Islet of Langerhans (tissue), 1 donor: ENCODE data around the gene WBP2.
"Not testable (repeated sequence)": the region's sequence is repeated elsewhere in the genome, so short reads cannot be mapped to it uniquely, and the experiment has no call there.

ENCODE experiments used
- FAIRE-seq: peaks from one replicate; lab custom pipeline; 2011; peaks lifted over from hg19 to GRCh38; lab: Jason Lieb, UNC

The WBP2 gene

GRCh38 chr17:75865404-75866188, 10.5 kb upstream of the WBP2 start:
- not testable (repeated sequence) for FAIRE-seq

- FAIRE-seq: not testable (repeated sequence)
Observed at GRCh38 chr17:75864887-75865286, 9.8 kb upstream of the WBP2 start.

DNA sequence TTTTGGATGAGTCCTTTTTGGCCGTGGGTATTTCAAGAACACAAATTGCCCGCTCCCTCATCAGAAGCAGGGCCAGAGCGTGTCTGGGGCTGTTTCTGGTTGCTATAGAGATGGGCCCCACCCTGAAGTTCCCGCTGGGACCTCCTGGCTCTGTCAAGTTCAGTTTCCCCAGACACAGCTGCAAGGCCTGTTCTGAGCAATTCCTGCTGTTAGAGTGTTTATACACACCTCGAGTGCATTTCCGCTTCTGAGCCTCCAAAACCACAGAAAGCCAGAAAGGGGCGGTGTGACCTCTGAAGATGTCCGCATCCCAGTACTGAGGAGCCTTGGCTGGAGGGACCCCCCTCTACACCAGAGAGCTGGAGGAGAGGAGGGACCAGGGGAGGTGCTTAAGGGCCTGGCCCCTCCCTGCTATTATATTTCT, 9.3 kb upstream of the WBP2 start:
- no peak for FAIRE-seq

- FAIRE-seq: no peak
Observed at GRCh38 chr17:75861927-75862317, 6.8 kb upstream of the WBP2 start.

DNA sequence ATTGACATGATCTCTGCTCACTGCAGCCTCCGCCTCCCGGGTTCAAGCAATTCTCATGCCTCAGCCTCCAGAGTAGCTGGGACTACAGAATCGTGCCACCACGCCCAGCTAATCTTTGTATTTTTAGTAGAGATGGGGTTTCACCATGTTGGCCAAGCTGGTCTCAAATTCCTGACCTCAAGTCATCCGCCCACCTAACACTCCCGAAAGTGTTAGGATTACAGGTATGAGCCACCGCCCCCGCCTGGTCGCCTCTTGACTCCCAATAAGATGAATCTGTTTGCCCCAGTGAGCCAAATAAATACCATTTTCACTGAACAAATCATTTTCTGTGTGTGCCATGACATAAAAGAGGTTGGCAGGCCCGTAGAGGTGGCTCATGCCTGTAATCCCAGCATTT, 4.2 kb upstream of the WBP2 start:
- FAIRE-seq: not testable (repeated sequence)

DNA sequence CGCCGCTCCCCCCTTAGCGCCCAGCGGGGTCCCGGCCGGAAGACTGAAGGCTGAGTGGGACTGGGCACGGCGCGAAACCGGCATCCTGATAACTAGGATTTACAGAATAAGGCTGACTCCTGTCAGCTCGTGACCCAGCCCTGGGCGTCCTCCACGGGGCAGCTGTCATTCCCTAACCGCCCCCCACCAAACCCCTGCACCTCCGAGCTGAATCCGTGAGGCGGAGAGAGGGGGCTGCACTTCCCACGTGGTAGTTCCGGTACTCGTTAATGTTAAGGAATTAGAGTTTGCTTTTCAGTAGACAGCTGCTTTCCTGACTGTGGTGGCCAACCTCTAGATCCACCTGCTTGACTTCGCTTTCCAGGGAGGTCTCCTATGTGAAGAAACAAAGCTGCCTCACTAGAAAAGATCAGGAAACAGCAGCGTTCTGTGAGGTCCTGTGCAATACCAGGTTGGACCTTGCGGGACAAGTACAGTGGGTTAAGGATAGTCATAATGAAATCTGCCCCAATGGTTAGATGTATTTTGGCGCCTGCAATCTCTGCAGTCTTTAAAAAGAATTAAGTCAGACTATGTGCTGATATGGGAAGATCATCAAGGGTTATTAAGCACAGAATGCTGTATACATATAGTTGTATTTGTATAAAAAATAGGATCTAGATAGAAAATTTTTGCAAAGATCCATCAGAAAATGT, 1.1 kb upstream of the WBP2 start:
- no peak for FAIRE-seq

DNA sequence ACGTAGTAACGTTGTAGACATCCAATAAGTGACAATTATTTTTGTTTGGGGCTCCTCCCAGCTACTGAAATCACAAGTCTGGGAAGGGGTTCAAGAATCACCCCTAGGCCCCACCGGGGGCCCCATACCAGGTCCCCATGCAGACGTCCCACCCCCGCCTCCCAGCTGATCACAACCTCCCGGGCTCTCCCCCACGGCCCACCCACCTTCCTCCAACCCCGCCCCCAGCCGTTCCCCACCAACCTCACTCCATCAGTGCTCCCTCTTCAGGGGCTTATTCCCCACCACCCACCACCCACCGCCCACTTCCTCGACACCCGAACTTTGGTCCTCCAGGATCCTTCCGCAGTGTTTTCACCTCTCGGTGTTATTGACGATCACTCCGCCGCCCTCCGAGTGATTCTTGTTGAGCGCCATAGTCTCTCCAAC, 240 bp downstream of the WBP2 start:
- no peak for FAIRE-seq

DNA sequence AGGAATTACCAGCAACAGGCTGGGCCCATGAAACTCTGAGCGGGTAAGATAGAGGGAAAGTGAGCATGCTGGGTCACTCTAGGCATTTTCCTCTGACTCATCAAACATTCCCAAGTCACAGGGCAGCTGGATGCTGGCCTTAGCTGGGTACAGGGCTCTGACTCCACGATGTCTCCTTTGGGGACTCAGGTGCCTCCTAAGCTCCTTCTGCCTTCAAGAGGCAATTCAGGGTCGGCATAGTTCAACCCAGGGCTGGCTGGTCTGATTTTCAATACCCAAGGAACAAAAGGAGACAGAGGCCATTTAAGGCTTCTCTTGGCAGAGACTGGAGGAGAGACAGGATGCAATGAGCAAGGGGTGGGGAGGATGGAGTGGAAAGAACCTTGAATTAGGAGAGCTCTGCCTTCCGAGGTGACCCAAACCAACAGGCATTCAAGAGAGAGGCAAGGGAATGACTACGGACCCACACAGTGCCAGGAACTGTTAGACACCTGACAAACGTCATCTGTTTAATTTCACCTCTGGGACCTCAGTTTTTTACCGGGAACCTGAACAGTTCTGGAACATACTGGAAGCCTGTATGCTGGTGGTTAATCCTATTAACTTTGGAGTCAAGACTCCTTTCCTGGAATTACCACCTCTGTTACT, 910 bp downstream of the WBP2 start:
- no peak for FAIRE-seq

DNA sequence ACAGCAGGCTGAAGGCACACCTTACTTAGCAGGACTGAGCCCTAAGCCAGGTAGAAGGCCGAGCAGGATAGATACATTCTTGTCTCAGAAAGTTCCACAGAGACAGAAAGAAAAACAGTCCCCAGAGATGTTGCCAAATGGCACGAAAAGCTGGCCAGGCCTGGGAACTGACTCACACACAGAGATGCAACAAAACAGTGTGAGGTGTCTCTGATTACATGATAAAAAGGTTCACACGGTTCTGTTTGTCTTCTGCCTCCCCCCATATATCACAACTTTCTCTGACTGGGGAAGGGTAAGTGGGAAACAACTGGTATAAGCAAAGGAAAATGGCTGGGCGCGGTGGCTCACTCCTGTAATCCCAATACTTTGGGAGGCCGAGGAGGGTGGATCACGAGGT, 1.7 kb downstream of the WBP2 start:
- no peak for FAIRE-seq

- not testable (repeated sequence) for FAIRE-seq
Observed at GRCh38 chr17:75851693-75851991, 3.5 kb downstream of the WBP2 start.

DNA sequence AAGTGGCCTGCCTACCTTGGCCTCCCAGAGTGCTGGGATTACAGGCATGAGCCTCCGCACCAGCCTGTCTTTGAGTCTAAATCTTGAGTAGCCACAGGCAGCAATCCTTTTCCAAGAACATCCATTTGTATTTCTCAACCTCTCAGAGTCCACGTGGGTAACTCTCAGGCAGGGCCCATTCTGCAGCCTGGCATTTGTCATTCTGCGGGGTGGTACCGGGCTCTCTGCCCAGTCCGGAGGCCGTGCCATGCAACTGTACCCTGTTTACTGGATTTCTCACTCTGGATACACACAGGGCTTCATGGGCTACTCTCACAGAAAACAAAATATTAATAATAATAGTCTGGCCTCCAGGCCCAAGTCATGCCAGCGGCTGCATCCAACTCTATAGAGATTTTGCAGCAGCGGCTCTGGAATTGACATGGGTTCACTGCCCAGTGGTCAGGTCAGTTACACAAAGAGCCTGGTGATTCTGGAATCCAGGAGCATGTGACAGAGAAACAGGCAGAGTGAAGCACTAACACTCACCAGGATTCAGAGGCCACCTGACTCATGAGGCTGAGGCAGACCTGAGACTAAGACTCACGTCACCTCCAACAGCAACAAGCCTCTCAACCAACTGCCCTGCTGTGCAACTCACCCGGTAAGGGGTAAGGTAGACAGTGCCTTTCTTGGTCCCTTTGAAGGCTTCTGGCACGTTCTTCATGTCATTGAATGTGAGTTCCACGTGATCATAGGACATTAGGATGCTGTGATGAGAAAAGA, 4.0 kb downstream of the WBP2 start:
- no peak for FAIRE-seq

DNA sequence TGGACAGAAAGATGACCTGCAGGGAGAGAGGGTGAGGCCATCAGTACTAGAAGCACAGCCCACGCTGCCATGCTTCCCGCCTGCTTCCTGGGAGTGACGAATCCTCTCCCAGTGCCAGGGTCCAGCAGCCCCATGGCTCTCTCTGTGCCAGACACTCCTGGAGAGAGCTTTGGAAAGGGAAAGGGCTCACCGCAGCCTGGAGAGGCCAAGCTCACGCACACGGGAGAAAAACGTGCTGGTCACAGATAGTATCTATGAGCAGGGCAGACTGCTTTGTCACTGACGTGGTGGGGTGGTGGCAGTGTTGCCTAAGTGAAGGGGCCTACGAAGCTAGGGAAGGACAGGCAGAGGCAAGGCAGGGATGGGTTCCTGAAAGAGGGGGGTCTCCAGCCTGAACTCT, 5.4 kb downstream of the WBP2 start:
- no peak for FAIRE-seq

DNA sequence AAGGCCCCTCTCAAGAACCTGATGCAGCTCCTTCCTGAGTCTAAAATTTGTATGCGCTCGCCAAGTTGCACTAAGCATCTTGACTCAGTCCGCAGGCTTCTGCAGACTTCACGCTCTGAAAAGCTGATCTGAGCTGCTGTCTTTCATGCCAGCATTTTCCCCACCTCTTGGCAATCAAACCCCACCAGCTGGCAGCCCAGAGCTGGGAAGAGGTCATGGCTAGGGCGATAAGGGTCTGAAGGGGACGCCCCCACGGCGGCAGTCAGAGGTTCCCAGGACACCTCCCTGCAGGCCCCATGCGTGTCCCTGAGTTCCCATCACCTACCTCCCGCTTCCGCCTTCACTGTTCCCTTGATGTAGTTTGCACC, 5.9 kb downstream of the WBP2 start:
- no peak for FAIRE-seq

- no peak for FAIRE-seq
Observed at GRCh38 chr17:75848523-75849278, 6.4 kb downstream of the WBP2 start.

DNA sequence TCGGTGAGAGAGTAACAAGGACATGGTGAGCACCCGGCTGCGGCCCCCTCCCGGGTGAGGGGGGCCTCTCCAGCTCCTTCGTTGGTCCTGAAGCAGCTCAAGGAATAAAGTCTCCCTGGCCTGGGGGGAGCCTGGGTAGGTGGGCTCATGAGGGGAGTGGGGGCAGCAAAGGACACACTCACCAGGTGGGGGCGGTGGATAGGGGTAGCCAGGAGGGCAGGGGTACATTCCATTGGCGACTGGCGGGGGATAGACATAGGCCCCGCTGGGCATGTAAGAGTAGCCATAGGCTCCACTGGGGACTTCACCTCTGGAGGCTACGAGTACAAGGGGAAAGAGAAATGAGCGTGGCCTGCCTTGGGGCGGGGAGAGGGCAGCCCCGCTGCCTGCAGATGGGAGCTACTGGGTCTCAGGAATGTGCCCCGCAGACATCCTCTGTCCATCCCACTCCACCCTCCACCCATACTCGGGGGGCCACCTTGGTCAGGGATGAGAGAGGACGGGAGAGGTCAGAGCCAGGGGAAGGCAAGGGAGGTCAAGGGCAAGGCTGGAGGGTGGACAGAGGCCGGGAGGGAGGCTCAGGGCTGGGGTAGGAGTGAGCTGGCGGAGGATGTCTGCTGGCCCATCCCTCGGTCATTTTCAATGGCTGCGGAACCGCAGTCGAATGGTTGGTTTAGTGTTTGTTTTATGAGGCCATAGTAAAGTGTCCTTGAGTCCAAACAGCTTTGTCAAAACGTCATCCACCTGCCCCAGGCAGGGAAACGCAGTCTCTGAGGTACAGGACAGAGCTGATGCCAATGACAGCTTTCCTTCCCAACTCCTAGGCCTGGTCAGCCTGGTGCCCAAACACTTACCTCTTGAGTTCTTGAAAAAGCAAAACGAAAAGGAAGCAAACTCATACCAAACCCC, 7.3 kb downstream of the WBP2 start:
- no peak for FAIRE-seq

DNA sequence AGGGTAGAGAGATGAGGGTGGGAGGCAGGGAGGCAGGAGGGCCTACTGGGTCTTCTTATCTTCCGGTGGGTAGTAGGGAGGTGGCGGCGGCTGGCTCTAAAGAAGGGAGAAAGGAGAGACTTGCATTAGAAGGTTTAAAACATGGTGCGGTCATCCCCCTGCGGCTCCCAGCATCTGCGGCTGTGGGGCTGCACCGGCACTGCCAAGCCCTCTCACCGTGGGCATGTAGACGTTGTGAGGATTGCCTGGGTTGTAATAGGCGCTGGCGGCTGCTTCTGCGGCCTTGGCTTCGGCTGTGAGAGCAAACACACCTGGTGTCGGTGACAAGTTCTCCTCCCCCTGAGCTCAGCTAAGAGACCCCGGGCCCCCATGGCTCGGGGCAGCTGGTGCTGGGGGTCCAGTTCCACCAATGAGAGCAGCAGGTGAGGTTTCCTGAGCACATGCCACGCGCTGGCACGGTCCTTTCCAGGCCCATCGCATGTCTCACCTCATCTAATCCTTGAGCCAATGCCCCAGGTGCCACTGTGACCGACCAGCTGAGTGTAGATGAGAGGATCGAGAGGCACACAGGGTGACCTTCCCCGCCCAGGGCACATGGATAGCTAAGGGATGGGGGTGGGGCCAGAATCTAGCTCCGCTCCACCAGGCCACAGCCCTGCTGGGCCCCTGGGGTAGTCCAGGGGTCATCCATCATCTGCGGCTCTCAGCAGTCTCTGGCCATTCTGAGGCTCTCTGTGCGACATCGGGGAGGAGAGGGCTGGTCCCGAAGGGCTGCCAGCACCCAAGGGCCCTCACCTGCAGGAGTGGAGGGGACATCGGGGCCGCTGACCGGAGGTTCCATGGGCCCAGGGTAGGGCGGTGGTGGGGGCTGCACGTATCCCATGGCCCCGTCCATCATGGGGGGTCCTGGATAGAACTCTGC, 8.2 kb downstream of the WBP2 start:
- FAIRE-seq: no peak

DNA sequence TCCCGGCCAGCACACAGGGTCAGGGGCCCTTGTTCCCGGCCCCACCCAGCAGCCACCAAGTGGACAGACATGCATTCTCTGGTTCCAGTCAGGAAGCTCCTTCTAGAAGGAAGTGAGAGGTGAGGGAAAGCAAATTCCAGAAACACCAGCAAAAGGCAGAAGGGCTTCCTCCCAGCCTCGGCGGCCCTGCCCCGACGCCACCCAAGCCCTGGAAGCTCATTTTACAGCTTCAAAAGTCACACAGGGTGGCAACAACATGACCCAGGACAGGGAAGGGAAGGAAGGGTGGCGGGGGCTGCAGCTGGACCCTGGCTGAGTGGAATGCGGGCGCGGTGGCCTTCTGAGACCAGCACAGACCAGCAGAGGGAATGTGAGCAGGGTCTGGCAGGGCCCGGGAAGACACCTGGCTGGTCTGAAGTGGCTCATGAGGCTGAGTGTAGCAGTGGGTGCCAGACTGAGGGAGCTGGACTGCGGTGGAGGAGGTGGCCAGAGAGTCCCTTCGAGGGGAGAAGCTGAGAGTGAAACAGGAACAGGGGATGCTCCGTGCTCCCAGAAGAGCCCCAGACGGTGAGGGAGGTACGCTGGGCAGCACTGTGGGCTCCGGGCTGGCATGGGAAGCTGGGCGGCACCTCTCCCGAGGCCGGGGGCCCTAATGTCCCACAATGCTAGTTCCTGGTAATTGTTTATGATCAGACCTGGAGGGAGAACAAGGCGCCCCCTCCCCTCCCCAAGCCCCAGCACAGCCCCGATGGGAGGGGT, 9.0 kb downstream of the WBP2 start:
- no peak for FAIRE-seq

GRCh38 chr17:75845058-75845711, 9.9 kb downstream of the WBP2 start:
- no peak for FAIRE-seq
